ENCODE results near the gene TNRC6B. TPM values are rescaled to one million over a fixed set of nuclear protein-coding genes. Genes with fewer than 3 reads are reported as not detected.

Gene TNRC6B
- total RNA-seq, 1 donor from 2014 or later: 62.0 TPM

DNA sequence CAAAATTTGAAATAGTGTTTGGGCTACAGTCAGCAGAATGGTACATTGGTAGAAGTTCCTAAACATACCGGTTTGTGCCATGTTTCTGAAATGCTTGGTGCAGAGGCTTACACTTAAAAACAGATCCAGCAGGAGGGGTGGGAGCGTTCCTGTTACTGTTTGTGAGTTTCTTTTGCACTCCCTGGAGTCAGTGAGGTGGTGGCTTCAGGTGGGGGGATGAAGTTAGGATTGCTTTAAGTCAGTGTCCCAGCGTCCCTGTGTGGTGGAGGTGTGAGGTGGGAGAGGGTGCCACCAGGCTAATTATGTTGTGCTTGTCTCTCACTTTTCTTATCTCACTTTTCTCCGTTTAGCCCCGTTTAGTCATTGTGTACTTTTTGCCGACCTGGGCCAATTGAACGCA is 9.7 kb downstream of the TNRC6B start:
- Mint-ChIP-seq H3K27me3 (ENCODE audit: unreplicated experiment) (no peaks in the 10 kb centered on the region), H3K27ac (ENCODE audit: unreplicated experiment) (peak overlapping the region; percentile 14), H3K4me3 (ENCODE audit: unreplicated experiment) (no peak overlapping the region), H3K4me1 (ENCODE audit: low read depth, unreplicated experiment) (peaks cover 30% of the 10 kb centered on the region), H3K9me3 (ENCODE audit: unreplicated experiment) (peaks cover 7% of the 10 kb centered on the region), H3K36me3 (ENCODE audit: unreplicated experiment) (no peaks in the 10 kb centered on the region)
- no peak for DNase-seq
- TF ChIP-seq, protein P1, sequence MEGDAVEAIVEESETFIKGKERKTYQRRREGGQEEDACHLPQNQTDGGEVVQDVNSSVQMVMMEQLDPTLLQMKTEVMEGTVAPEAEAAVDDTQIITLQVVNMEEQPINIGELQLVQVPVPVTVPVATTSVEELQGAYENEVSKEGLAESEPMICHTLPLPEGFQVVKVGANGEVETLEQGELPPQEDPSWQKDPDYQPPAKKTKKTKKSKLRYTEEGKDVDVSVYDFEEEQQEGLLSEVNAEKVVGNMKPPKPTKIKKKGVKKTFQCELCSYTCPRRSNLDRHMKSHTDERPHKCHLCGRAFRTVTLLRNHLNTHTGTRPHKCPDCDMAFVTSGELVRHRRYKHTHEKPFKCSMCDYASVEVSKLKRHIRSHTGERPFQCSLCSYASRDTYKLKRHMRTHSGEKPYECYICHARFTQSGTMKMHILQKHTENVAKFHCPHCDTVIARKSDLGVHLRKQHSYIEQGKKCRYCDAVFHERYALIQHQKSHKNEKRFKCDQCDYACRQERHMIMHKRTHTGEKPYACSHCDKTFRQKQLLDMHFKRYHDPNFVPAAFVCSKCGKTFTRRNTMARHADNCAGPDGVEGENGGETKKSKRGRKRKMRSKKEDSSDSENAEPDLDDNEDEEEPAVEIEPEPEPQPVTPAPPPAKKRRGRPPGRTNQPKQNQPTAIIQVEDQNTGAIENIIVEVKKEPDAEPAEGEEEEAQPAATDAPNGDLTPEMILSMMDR (IDR thresholded peaks at IDR 0.05; ENCODE audit: partially characterized antibody, unreplicated experiment): no peak

DNA sequence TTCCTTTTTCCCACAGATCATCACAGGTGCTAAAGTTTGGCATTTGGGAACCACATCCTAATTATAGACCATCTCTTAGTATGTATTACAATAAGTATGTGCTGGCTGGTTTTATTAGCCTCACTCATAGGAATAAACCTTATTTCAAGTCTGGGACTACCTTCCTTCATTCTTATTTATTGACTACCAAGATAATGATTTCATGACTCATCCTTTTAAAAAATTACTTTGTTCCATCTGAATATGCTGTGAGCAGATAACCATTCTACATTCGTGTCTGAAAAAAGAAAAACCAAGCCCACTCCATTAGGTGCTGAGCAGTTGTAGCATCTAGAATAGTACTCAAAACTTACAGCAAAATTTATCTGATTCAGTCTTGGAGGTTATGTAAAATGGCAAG is 12.3 kb downstream of the TNRC6B start:
- peaks cover 41% of the 10 kb centered on the region for H3K4me1 Mint-ChIP-seq (ENCODE audit: low read depth, unreplicated experiment)
- H3K36me3 Mint-ChIP-seq (ENCODE audit: unreplicated experiment): no peaks in the 10 kb centered on the region
- H3K27ac Mint-ChIP-seq (ENCODE audit: unreplicated experiment): no peak overlapping the region
- DNase-seq: no peak
- H3K9me3 Mint-ChIP-seq (ENCODE audit: unreplicated experiment): peaks cover 6% of the 10 kb centered on the region
- H3K27me3 Mint-ChIP-seq (ENCODE audit: unreplicated experiment): peaks cover 6% of the 10 kb centered on the region
- TF ChIP-seq, protein P1 (IDR thresholded peaks at IDR 0.05; ENCODE audit: partially characterized antibody, unreplicated experiment): no peak
- no peak overlapping the region for H3K4me3 Mint-ChIP-seq (ENCODE audit: unreplicated experiment)

- peak; percentile 31 for DNase-seq
- TF ChIP-seq, protein P1 (IDR thresholded peaks at IDR 0.05; ENCODE audit: partially characterized antibody, unreplicated experiment): no peak
- H3K27ac Mint-ChIP-seq (ENCODE audit: unreplicated experiment): peak overlapping the region; percentile 49
- H3K36me3 Mint-ChIP-seq (ENCODE audit: unreplicated experiment): no peaks in the 10 kb centered on the region
- peaks cover 6% of the 10 kb centered on the region for H3K27me3 Mint-ChIP-seq (ENCODE audit: unreplicated experiment)
- peak overlapping the region; percentile 13 for H3K4me3 Mint-ChIP-seq (ENCODE audit: unreplicated experiment)
- peaks cover 41% of the 10 kb centered on the region for H3K4me1 Mint-ChIP-seq (ENCODE audit: low read depth, unreplicated experiment)
- H3K9me3 Mint-ChIP-seq (ENCODE audit: unreplicated experiment): peaks cover 6% of the 10 kb centered on the region
These were observed 12.8 kb downstream of the TNRC6B start for GRCh38 chr22:40190501-40190900.

DNA sequence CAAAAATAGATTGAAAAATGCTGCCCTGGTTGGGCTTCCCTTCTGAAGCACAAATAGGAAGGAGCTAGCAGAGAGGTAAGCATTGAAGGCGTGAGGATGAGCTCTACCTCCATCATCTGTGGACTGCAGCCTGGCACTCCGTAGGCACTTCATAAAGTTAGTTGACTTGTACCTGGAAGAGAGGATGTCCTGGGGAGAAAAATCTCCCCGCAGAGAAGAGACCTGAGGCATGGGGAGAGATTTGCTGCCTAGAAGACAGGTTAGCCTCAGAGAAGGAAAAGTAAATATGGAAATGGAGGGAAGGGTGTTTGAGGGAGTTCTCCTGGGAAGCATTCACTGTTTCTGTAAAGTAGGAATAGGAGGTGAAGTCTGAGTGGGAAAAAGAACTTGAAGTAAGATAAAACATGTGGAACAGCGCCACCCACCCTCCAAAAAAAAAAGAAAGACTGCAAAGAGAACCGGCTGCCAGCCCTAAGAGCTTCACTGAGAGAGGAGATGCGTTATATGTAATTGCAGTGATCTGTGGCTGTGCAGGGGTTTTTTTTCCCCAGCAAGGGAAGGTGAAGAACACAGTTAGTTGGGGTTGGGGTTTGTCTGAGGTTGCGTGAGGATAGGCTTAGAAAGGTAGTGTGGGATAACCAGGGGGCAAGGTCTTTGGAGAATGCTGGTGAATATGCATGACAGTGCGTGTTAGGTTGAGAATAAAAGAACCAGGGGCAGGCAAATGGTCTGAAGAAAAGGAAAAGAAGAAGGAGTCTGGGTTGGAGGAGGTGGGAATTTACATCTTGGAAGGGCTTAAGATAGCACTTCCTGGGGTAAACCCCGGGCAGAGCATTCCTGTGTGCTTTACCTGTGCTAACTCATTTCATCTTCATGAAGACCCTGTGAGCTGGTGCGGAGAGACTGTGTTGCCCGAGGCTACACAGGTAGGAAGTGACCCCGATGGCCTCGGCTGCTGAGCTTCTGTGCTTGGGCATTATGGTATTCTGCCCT is 16.0 kb downstream of the TNRC6B start:
- Mint-ChIP-seq H3K4me1 (ENCODE audit: low read depth, unreplicated experiment) (peaks cover 53% of the 10 kb centered on the region), H3K4me3 (ENCODE audit: unreplicated experiment) (peak overlapping the region; percentile 17), H3K27ac (ENCODE audit: unreplicated experiment) (no peak overlapping the region), H3K36me3 (ENCODE audit: unreplicated experiment) (no peaks in the 10 kb centered on the region), H3K9me3 (ENCODE audit: unreplicated experiment) (peaks cover 4% of the 10 kb centered on the region), H3K27me3 (ENCODE audit: unreplicated experiment) (peaks cover 8% of the 10 kb centered on the region)
- TF ChIP-seq, protein P1 (IDR thresholded peaks at IDR 0.05; ENCODE audit: partially characterized antibody, unreplicated experiment): peak; percentile 27
- DNase-seq: no peak

DNA sequence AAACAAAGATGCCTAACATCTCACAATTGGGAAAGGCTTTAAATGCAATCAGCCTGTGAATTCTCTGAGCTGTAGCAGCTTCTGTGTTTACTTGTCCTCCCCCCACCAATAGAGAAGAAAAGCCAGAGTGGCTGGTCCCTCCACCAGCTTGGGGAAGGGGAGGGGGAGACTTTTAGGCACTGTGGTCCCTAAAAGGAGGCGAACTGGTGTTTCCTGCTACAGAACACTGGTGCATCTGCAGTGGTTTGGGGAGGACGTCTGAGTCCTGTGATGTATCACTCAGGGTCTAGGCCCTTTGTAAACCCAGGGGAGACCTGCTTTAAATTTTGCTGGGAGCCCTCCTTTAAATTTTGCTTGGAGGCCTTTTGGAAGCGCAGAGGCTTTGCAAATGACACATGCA is 16.9 kb downstream of the TNRC6B start:
- DNase-seq: no peak
- Mint-ChIP-seq H3K4me3 (ENCODE audit: unreplicated experiment) (peak overlapping the region; percentile 30), H3K4me1 (ENCODE audit: low read depth, unreplicated experiment) (peaks cover 60% of the 10 kb centered on the region), H3K27ac (ENCODE audit: unreplicated experiment) (no peak overlapping the region), H3K36me3 (ENCODE audit: unreplicated experiment) (no peaks in the 10 kb centered on the region), H3K9me3 (ENCODE audit: unreplicated experiment) (peaks cover 4% of the 10 kb centered on the region), H3K27me3 (ENCODE audit: unreplicated experiment) (peaks cover 8% of the 10 kb centered on the region)
- TF ChIP-seq, protein P1 (IDR thresholded peaks at IDR 0.05; ENCODE audit: partially characterized antibody, unreplicated experiment): no peak

Measured in glutamatergic neuron (in vitro differentiated cells).